HL-60 (cell line): Measurements from ENCODE around the gene TUBB2B.
"Not testable (repeated sequence)": the region's sequence is repeated elsewhere in the genome, so short reads cannot be mapped to it uniquely, and the experiment has no call there.

ENCODE experiments used
- GABPA ChIP-seq: IDR thresholded peaks from 2 replicates; pipeline ENCODE4 v1.6.1; 2012; ENCODE audit warnings: low read depth
- POLR2AphosphoS5 ChIP-seq: IDR thresholded peaks from 2 replicates; pipeline ENCODE4 v1.6.1; 2012; ENCODE audit warnings: low read depth
- TF ChIP-seq, protein P1 (sequence below): IDR thresholded peaks from one replicate; pipeline ENCODE4 v1.5.1; 2011; ENCODE audit warnings: low read length, control low read depth, inconsistent platforms; ENCODE audit not compliant: insufficient read depth

DNA sequence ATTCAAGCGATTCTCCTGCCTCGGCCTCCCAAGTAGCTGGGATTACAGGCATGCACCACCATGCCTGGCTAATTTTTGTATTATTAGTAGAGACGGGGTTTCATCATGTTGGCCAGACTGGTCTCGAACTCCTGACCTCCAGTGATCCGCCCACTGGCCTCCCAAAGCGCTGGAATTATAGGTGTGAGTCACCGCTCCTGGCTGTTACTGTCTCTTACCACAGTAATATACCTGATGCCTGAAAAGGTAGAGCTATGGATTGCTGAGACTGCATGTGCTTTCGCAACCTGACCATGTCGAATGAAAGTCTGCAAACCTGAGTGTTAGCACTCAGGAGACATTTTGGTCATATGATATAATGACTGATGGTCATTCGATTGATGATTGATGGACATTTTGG lies 38.3 kb downstream of the TUBB2B start:
- TF ChIP-seq, protein P1, sequence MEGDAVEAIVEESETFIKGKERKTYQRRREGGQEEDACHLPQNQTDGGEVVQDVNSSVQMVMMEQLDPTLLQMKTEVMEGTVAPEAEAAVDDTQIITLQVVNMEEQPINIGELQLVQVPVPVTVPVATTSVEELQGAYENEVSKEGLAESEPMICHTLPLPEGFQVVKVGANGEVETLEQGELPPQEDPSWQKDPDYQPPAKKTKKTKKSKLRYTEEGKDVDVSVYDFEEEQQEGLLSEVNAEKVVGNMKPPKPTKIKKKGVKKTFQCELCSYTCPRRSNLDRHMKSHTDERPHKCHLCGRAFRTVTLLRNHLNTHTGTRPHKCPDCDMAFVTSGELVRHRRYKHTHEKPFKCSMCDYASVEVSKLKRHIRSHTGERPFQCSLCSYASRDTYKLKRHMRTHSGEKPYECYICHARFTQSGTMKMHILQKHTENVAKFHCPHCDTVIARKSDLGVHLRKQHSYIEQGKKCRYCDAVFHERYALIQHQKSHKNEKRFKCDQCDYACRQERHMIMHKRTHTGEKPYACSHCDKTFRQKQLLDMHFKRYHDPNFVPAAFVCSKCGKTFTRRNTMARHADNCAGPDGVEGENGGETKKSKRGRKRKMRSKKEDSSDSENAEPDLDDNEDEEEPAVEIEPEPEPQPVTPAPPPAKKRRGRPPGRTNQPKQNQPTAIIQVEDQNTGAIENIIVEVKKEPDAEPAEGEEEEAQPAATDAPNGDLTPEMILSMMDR, result not testable (repeated sequence)
- TF ChIP-seq GABPA, POLR2AphosphoS5: not testable (repeated sequence)
